Heart left ventricle (tissue), 13 donors: ENCODE data around the gene POTEJ.
"Not testable (repeated sequence)": the region's sequence is repeated elsewhere in the genome, so short reads cannot be mapped to it uniquely, and the experiment has no call there.

Experiments
- POLR2A ChIP-seq, 2 donors: fragments of 450-650 bp; IDR thresholded peaks; one replicate each; pipeline ENCODE4 v1.6.1; 2017; ENCODE audit warnings: antibody characterized with exemption in 2 of 2, mild to moderate bottlenecking in 2 of 2, moderate library complexity in 2 of 2
- TF ChIP-seq, protein P1 (sequence below), 12 donors: fragments of 200-600 bp; sonication (generic) in 4 of 12; IDR thresholded peaks; one replicate each; pipeline versions ENCODE4 v1.5.0 to v1.8.0; 2018 to 2022; ENCODE audit warnings: antibody characterized with exemption in 12 of 12, mild to moderate bottlenecking in 5 of 12
- donor health status: ischemic (EF 13 %, LVEDD 7.1; RV severe dilation, severe dysfunction).
- donor health status: DM: no; HTN: yes; CAD: no.
- donor health status: DM: no; HTN: no; CAD: no.
- donor health status: ischemic (EF 25% LVEDD 6.9; RV normal size, moderate dysfunction).
- donor health status: ischemic (EF 25% LVEDD 5.7; RV mildly dilated, moderate dysfunction).
- donor health status: ischemic (EF 35%, LVEDD 5.7; RV mildly dilated, moderate dysfunction).
- donor health status: nonischemic (EF 11% LVEDD 7.7; RV severe dilation, severe dysfunction).
- donor health status: DM: yes; HTN: yes; CAD: no.
- donor health status: PGD.
- donor health status: ischemic (EF 29% LVEDD 5.4; RV normal size, mild dysfunction).
- donor health status: nonischemic (EF 23%, LVEDD 6.1; RV moderate dilation, normal function).

DNA sequence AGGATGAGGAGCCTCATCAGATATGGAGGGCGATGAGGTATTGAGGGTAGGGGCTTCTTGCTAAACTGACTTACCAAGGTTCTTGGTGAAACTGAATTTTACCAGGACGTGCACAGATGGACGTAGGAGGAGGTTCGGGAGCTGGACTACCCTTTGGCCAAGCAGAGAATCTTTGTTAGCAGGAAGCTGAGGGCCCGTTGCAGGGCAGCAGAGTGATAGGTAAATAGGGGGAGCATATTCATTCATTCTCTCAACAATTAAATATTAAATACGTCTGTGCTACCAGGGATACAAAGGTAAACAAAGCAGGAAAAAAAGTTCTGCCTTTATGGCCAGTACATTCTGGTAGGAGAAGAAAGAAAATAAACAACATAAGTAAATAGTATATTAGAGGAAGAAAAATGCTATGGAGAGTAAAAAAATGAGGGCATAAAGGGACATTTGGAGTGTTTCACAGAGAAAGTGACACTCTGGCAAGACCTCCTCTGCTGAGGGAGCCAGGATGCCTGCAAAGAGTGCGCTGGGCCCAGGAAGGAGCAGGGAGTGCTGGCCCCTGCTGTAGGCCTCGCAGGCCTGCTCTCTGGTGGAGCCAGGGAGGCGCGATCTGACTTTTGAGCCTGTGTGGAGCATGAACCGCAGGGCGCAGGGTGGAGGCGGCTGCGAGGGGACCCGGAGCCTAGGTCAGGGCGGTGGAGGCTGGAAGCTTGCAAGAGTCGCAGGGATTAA, 2.8 kb upstream of the POTEJ start:
- TF ChIP-seq, protein P1, sequence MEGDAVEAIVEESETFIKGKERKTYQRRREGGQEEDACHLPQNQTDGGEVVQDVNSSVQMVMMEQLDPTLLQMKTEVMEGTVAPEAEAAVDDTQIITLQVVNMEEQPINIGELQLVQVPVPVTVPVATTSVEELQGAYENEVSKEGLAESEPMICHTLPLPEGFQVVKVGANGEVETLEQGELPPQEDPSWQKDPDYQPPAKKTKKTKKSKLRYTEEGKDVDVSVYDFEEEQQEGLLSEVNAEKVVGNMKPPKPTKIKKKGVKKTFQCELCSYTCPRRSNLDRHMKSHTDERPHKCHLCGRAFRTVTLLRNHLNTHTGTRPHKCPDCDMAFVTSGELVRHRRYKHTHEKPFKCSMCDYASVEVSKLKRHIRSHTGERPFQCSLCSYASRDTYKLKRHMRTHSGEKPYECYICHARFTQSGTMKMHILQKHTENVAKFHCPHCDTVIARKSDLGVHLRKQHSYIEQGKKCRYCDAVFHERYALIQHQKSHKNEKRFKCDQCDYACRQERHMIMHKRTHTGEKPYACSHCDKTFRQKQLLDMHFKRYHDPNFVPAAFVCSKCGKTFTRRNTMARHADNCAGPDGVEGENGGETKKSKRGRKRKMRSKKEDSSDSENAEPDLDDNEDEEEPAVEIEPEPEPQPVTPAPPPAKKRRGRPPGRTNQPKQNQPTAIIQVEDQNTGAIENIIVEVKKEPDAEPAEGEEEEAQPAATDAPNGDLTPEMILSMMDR (IDR thresholded peaks at IDR 0.05) = not testable (repeated sequence)
- TF ChIP-seq POLR2A (IDR thresholded peaks at IDR 0.05) = not testable (repeated sequence)
